Suprapubic skin (tissue), 3 donors: ENCODE results near the gene CFAP206.

Experiments used
- EP300 ChIP-seq: sonication (generic); formaldehyde crosslinking; IDR thresholded peaks from one replicate; pipeline ENCODE4 v1.6.1; 2017; ENCODE audit warnings: antibody characterized with exemption
- TF ChIP-seq, protein P1 (sequence below), 2 donors: fragments of 200-600 bp in 1 of 2; fragments of 450-650 bp in 1 of 2; sonication (generic) in 1 of 2; IDR thresholded peaks; one replicate each; pipeline ENCODE4 v1.5.1; 2016 to 2019; ENCODE audit warnings: antibody characterized with exemption in 2 of 2, mild to moderate bottlenecking in 1 of 2, moderate library complexity in 1 of 2

DNA sequence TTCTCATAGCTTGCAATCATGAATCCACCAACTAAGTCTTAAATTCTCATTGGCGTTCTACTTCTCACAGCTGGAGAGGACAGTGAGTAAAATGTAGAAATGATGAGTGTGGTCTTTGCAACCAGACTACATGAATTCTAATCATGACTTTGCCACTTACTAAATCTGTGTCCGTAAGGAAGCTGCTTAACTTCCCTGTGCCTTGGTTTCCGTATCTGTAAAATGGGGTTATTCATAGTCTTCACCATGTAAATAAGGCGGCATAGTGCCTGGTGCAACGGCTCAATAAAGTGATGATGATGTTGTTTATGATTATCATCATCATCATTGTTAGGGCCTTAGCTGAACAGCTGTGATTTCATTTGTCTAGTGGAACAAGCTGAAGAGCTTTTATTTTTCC is 12.6 kb downstream of the CFAP206 start:
- TF ChIP-seq, protein P1, sequence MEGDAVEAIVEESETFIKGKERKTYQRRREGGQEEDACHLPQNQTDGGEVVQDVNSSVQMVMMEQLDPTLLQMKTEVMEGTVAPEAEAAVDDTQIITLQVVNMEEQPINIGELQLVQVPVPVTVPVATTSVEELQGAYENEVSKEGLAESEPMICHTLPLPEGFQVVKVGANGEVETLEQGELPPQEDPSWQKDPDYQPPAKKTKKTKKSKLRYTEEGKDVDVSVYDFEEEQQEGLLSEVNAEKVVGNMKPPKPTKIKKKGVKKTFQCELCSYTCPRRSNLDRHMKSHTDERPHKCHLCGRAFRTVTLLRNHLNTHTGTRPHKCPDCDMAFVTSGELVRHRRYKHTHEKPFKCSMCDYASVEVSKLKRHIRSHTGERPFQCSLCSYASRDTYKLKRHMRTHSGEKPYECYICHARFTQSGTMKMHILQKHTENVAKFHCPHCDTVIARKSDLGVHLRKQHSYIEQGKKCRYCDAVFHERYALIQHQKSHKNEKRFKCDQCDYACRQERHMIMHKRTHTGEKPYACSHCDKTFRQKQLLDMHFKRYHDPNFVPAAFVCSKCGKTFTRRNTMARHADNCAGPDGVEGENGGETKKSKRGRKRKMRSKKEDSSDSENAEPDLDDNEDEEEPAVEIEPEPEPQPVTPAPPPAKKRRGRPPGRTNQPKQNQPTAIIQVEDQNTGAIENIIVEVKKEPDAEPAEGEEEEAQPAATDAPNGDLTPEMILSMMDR (IDR thresholded peaks at IDR 0.05): no peak
- TF ChIP-seq EP300: no peak
